Caco-2 (cell line): ENCODE data around the gene AKT3. TPM values are rescaled to one million over a fixed set of nuclear protein-coding genes. Genes with fewer than 3 reads are reported as not detected.

Experiments used
- BruUV-seq: library from RNA; stranded (reverse); fragments of 400-500 nt; replicated peaks from 2 replicates; lab custom pipeline; 2021; lab: Mats Ljungman, UMichigan
- CTCF ChIA-PET: fragments of 300-600 bp; sonication (Branson Sonifier 250); formaldehyde crosslinking; loops from one replicate; lab custom pipeline; 2022; ENCODE audit warnings: antibody characterized with exemption; lab: Charles Lee
- POLR2A ChIA-PET: fragments of 300-600 bp; sonication (Branson Sonifier 250); formaldehyde crosslinking; loops from one replicate; lab custom pipeline; 2022; ENCODE audit warnings: antibody characterized with exemption; lab: Charles Lee
- DNase-seq, 2 experiments: peaks; one replicate each; pipeline versions ENCODE4 v3.0.0 to v3.0.0-alpha.2; 2020 to 2022
- H3K27me3 ChIP-seq: replicated peaks from 2 replicates; pipeline ENCODE4 v1.6.0; 2011; ENCODE audit warnings: low read length; ENCODE audit not compliant: control insufficient read depth, insufficient read depth
- H3K36me3 ChIP-seq: 2 replicates; pipeline ENCODE4 v1.5.1; 2011; ENCODE audit warnings: low read length; ENCODE audit not compliant: control insufficient read depth, insufficient read depth
- H3K4me1 ChIP-seq: fragments of 250-450 bp; sonication (Bioruptor Pico); 2 replicates; pipeline ENCODE4 v1.5.1; 2020; ENCODE audit warnings: mild to moderate bottlenecking
- H3K4me3 ChIP-seq: 2 replicates; pipeline ENCODE4 v1.5.1; 2011; ENCODE audit warnings: low read depth, mild to moderate bottlenecking, control low read depth, low read length
- H3K9me3 ChIP-seq: fragments of 250-450 bp; sonication (Bioruptor Pico); 2 replicates; pipeline ENCODE4 v1.5.1; 2020; ENCODE audit warnings: mild to moderate bottlenecking, moderate library complexity
- H3K27ac Mint-ChIP-seq: one replicate; pipeline ENCODE4 v1.8.0; 2022; ENCODE audit warnings: mixed read lengths; ENCODE audit not compliant: unreplicated experiment
- H3K27me3 Mint-ChIP-seq: one replicate; pipeline ENCODE4 v1.8.0; 2022; ENCODE audit warnings: mixed read lengths; ENCODE audit not compliant: insufficient read depth, unreplicated experiment
- H3K36me3 Mint-ChIP-seq: one replicate; pipeline ENCODE4 v1.8.0; 2022; ENCODE audit warnings: mild to moderate bottlenecking, mixed read lengths; ENCODE audit not compliant: insufficient read depth, unreplicated experiment
- H3K4me1 Mint-ChIP-seq: one replicate; pipeline ENCODE4 v1.8.0; 2022; ENCODE audit warnings: low read depth, mixed read lengths; ENCODE audit not compliant: unreplicated experiment
- H3K4me3 Mint-ChIP-seq: one replicate; pipeline ENCODE4 v1.8.0; 2022; ENCODE audit warnings: mild to moderate bottlenecking, moderate library complexity, mixed read lengths; ENCODE audit not compliant: unreplicated experiment
- H3K9me3 Mint-ChIP-seq: one replicate; pipeline ENCODE4 v1.8.0; 2022; ENCODE audit warnings: mixed read lengths; ENCODE audit not compliant: unreplicated experiment
- intact Hi-C: fragments of 100-400 bp; cut with micrococcal nuclease; formaldehyde crosslinking; loops from one replicate; pipeline ENCODE4 v1.10.0; 2022; ENCODE audit not compliant: unreplicated experiment
- total RNA-seq: library from RNA; stranded (reverse); gene quantifications from 2 replicates; pipeline ENCODE4 v1.2.3, GENCODE V29; 2022
- TF ChIP-seq, protein P1 (sequence below), 2 experiments: fragments of 200-600 bp in 1 of 2; IDR thresholded peaks; 1 replicate in 1 of 2; 2 replicates in 1 of 2; pipeline versions ENCODE4 v1.5.1 to v1.8.0; 2011 to 2022; ENCODE audit warnings: antibody characterized with exemption in 1 of 2, control low read depth in 1 of 2, inconsistent platforms in 1 of 2, low read depth in 1 of 2, low read length in 1 of 2, mild to moderate bottlenecking in 1 of 2, moderate library complexity in 1 of 2; ENCODE audit not compliant: insufficient read depth in 1 of 2, severe bottlenecking in 1 of 2, unreplicated experiment in 1 of 2

AKT3 gene
- total RNA-seq, 1 experiment from 2014 or later: 3.7 TPM

DNA sequence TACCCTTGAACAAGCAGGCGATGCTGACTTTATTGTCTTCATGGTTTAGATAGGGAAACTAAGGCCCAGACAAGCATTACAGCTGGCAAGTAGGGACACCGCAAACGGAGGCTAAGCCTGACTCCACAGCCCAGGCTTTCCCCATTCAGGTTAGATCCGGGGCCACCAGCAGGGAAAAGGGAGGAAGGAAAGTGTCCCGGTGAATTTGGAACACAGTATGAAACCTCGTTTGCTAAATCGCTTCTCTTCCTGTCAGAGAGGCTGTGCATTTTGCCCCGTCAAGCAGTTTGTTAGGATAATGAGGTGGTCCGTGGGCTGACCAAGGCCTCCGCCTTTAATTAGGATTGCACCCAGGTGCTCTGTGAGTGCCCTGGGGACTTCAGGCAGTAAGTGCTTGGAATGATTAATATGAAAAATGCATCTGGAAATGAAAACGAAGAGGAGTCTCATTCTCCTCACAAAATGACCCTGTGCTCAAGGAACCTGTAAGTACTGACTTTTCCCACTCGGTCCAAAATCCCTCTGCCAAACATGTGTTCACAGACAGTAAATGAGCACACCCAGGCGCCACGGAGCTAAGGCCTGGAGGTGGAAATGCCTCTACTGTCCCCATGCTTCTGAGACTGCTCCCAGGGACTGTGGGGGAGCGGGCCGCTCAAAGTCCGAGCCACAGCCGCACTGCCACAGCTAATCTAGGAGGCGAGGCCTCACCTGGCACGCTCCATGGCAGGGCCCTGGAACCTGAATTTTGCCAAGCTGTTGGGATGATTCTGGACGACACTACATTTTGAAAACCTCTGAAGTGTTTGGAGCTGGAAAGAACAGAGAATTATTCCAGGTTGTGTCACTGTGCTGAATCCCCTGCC, 360.1 kb downstream of the AKT3 start:
- CTCF ChIA-PET: no interaction called here

DNA sequence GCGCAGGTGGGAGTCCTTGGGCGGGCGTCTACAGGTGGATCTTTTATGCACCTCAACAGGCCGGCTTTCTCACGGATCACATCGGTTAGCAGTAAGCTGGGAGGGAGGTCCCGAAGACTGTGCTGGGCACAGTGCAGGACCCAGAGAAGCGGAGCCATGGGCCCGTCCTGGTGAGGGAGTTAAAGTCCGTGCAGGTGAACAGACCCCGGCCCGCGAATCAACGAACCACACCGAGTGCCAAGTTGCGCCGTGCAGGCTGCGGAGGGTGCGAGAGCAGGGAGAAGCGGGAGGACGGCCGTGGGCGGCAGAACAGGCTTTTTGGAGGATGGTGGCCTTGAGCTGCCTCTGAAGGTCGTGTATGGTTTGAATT, 360.9 kb downstream of the AKT3 start:
- Mint-ChIP-seq H3K27me3 (no peaks in the 10 kb centered on the region), H3K4me1 (no peaks in the 10 kb centered on the region), H3K9me3 (no peaks in the 10 kb centered on the region), H3K27ac (no peak overlapping the region), H3K36me3 (peaks cover 4% of the 10 kb centered on the region), H3K4me3 (no peak overlapping the region)
- CTCF ChIA-PET: no interaction called here
- POLR2A ChIA-PET: no interaction called here
- Histone ChIP-seq H3K4me3 (no peak overlapping the region), H3K9me3 (no peaks in the 10 kb centered on the region), H3K27me3 (no peaks in the 10 kb centered on the region), H3K4me1 (no peaks in the 10 kb centered on the region), H3K36me3 (no peaks in the 10 kb centered on the region)
- BruUV-seq: no TSS peak
- TF ChIP-seq, protein P1, sequence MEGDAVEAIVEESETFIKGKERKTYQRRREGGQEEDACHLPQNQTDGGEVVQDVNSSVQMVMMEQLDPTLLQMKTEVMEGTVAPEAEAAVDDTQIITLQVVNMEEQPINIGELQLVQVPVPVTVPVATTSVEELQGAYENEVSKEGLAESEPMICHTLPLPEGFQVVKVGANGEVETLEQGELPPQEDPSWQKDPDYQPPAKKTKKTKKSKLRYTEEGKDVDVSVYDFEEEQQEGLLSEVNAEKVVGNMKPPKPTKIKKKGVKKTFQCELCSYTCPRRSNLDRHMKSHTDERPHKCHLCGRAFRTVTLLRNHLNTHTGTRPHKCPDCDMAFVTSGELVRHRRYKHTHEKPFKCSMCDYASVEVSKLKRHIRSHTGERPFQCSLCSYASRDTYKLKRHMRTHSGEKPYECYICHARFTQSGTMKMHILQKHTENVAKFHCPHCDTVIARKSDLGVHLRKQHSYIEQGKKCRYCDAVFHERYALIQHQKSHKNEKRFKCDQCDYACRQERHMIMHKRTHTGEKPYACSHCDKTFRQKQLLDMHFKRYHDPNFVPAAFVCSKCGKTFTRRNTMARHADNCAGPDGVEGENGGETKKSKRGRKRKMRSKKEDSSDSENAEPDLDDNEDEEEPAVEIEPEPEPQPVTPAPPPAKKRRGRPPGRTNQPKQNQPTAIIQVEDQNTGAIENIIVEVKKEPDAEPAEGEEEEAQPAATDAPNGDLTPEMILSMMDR (IDR thresholded peaks at IDR 0.05; ENCODE audit: insufficient read depth in 1 of 2, low read depth in 1 of 2, low read length in 1 of 2, severe bottlenecking in 1 of 2, unreplicated experiment in 1 of 2): no peak
- no peak for DNase-seq
- intact Hi-C loops: no loop called here

More for the DNA sequence above, 360.1 kb downstream of the AKT3 start:
- Mint-ChIP-seq H3K27me3 (no peaks in the 10 kb centered on the region), H3K4me1 (no peaks in the 10 kb centered on the region), H3K4me3 (no peak overlapping the region), H3K9me3 (no peaks in the 10 kb centered on the region), H3K27ac (no peak overlapping the region), H3K36me3 (peaks cover 4% of the 10 kb centered on the region)
- intact Hi-C loops: no loop called here
- POLR2A ChIA-PET: no interaction called here
- H3K4me1 ChIP-seq: no peaks in the 10 kb centered on the region
- BruUV-seq: no TSS peak
- no peak overlapping the region for H3K4me3 ChIP-seq
- H3K27me3 ChIP-seq: no peaks in the 10 kb centered on the region
- TF ChIP-seq, protein P1 (IDR thresholded peaks at IDR 0.05; ENCODE audit: insufficient read depth in 1 of 2, low read depth in 1 of 2, low read length in 1 of 2, severe bottlenecking in 1 of 2, unreplicated experiment in 1 of 2): no peak
- DNase-seq: no peak
- no peaks in the 10 kb centered on the region for H3K36me3 ChIP-seq
- H3K9me3 ChIP-seq: no peaks in the 10 kb centered on the region

- CTCF ChIA-PET: no interaction called here
Measured at GRCh38 chr1:243488459-243489157, 361.4 kb downstream of the AKT3 start.

More at GRCh38 chr1:243488459-243489157, 361.4 kb downstream of the AKT3 start:
- POLR2A ChIA-PET: no interaction called here
- no peak for DNase-seq
- peaks cover 4% of the 10 kb centered on the region for H3K36me3 Mint-ChIP-seq
- H3K4me1 Mint-ChIP-seq: no peaks in the 10 kb centered on the region
- Histone ChIP-seq H3K27me3 (no peaks in the 10 kb centered on the region), H3K4me1 (no peaks in the 10 kb centered on the region), H3K4me3 (no peak overlapping the region), H3K36me3 (no peaks in the 10 kb centered on the region), H3K9me3 (no peaks in the 10 kb centered on the region)
- TF ChIP-seq, protein P1 (IDR thresholded peaks at IDR 0.05; ENCODE audit: insufficient read depth in 1 of 2, low read depth in 1 of 2, low read length in 1 of 2, severe bottlenecking in 1 of 2, unreplicated experiment in 1 of 2): no peak
- H3K9me3 Mint-ChIP-seq: no peaks in the 10 kb centered on the region
- no TSS peak for BruUV-seq
- H3K27ac Mint-ChIP-seq: no peak overlapping the region
- intact Hi-C loops: no loop called here
- H3K27me3 Mint-ChIP-seq: no peaks in the 10 kb centered on the region
- H3K4me3 Mint-ChIP-seq: no peak overlapping the region
